Neuronal stem cell (in vitro differentiated cells): Measurements from ENCODE around the gene MTHFD1.

ENCODE experiments used
- DNase-seq: peaks from one replicate; pipeline ENCODE4 v3.0.0-alpha.2; 2013; ENCODE audit warnings: low spot score
- H2AFZ ChIP-seq: one replicate; pipeline ENCODE4 v1.6.1; 2013; ENCODE audit warnings: mild to moderate bottlenecking, low read length, inconsistent platforms
- H2AK5ac ChIP-seq: 2 replicates; pipeline ENCODE4 v1.6.1; 2013; ENCODE audit warnings: low read depth, mild to moderate bottlenecking, inconsistent platforms, low read length, moderate library complexity, mixed read lengths
- H2BK120ac ChIP-seq: 2 replicates; pipeline ENCODE4 v1.6.1; 2013; ENCODE audit warnings: low read depth, mild to moderate bottlenecking, inconsistent platforms, low read length, moderate library complexity, mixed read lengths
- H2BK12ac ChIP-seq: one replicate; pipeline ENCODE4 v1.6.1; 2013; ENCODE audit warnings: low read length, inconsistent platforms
- H2BK15ac ChIP-seq: 2 replicates; pipeline ENCODE4 v1.6.1; 2013; ENCODE audit warnings: mild to moderate bottlenecking, low read length, inconsistent platforms, mixed read lengths
- H2BK5ac ChIP-seq: one replicate; pipeline ENCODE4 v1.6.1; 2013; ENCODE audit warnings: inconsistent platforms, mild to moderate bottlenecking, low read length, moderate library complexity
- H3K14ac ChIP-seq: one replicate; pipeline ENCODE4 v1.6.1; 2013; ENCODE audit warnings: low read length, inconsistent platforms
- H3K18ac ChIP-seq: 2 replicates; pipeline ENCODE4 v1.6.1; 2013; ENCODE audit warnings: low read length, inconsistent platforms
- H3K23ac ChIP-seq: 2 replicates; pipeline ENCODE4 v1.6.1; 2013; ENCODE audit warnings: low read depth, mild to moderate bottlenecking, mixed read lengths, low read length, inconsistent platforms; ENCODE audit not compliant: poor library complexity
- H3K27ac ChIP-seq: replicated peaks from 3 replicates; pipeline ENCODE4 v1.5.1; 2013; ENCODE audit warnings: low read length, inconsistent platforms
- H3K27me3 ChIP-seq, 3 experiments: 2 replicates each; pipeline ENCODE4 v1.6.1; 2013; ENCODE audit warnings: low read length in 3 of 3, mild to moderate bottlenecking in 2 of 3, inconsistent platforms in 1 of 3, low read depth in 1 of 3, mixed read lengths in 1 of 3, moderate library complexity in 1 of 3; ENCODE audit not compliant: control insufficient read depth in 3 of 3, insufficient read depth in 3 of 3
- H3K36me3 ChIP-seq, 2 donors: replicated peaks in 1 of 2; 2 replicates each; pipeline ENCODE4 v1.6.1; 2013; ENCODE audit warnings: low read length in 2 of 2; ENCODE audit not compliant: control insufficient read depth in 2 of 2, insufficient read depth in 2 of 2
- H3K4ac ChIP-seq: 2 replicates; pipeline ENCODE4 v1.6.1; 2013; ENCODE audit warnings: inconsistent platforms, mild to moderate bottlenecking, low read length, moderate library complexity
- H3K4me1 ChIP-seq, 2 donors: 1 replicate in 1 of 2; 2 replicates in 1 of 2; pipeline ENCODE4 v1.6.1; 2013; ENCODE audit warnings: low read length in 2 of 2, low read depth in 1 of 2; ENCODE audit not compliant: control insufficient read depth in 2 of 2, insufficient read depth in 1 of 2
- H3K4me2 ChIP-seq: one replicate; pipeline ENCODE4 v1.6.1; 2013; ENCODE audit warnings: mild to moderate bottlenecking, low read length, inconsistent platforms; ENCODE audit not compliant: insufficient read depth, poor library complexity, severe bottlenecking
- H3K4me3 ChIP-seq, 2 donors: 2 replicates each; pipeline ENCODE4 v1.5.1; 2013; ENCODE audit warnings: low read length in 2 of 2, mild to moderate bottlenecking in 2 of 2, inconsistent platforms in 1 of 2, moderate library complexity in 1 of 2
- H3K79me1 ChIP-seq: one replicate; pipeline ENCODE4 v1.6.1; 2013; ENCODE audit warnings: low read depth, mild to moderate bottlenecking, inconsistent platforms, low read length, moderate library complexity
- H3K9ac ChIP-seq: one replicate; pipeline ENCODE4 v1.6.1; 2013; ENCODE audit warnings: mild to moderate bottlenecking, low read depth, low read length, inconsistent platforms; ENCODE audit not compliant: poor library complexity
- H3K9me3 ChIP-seq, 2 donors: replicated peaks in 1 of 2; 2 replicates each; pipeline versions ENCODE3 to v1.6.1; 2013; ENCODE audit warnings: low read length in 2 of 2, mild to moderate bottlenecking in 2 of 2, inconsistent platforms in 1 of 2, low read depth in 1 of 2, mixed read lengths in 1 of 2, moderate library complexity in 1 of 2; ENCODE audit not compliant: control insufficient read depth in 2 of 2, insufficient read depth in 1 of 2
- H4K8ac ChIP-seq: one replicate; pipeline ENCODE4 v1.6.1; 2013; ENCODE audit warnings: low read depth, mild to moderate bottlenecking, inconsistent platforms, low read length, moderate library complexity
- H4K91ac ChIP-seq: one replicate; pipeline ENCODE4 v1.6.1; 2013; ENCODE audit warnings: low read length, low read depth, mild to moderate bottlenecking, inconsistent platforms; ENCODE audit not compliant: poor library complexity
- WGBS, 2 donors: extraction: QIAGEN DNeasy Blood & Tissue Kit; methylation state at CpG; one replicate each; pipeline ENCODE4 v1.1.7; 2013; ENCODE audit warnings: missing lambda C conversion rate in 2 of 2, mixed read lengths in 1 of 2; ENCODE audit not compliant: insufficient read length in 2 of 2, insufficient replicate concordance in 1 of 2; ENCODE audit errors: extremely low coverage in 2 of 2; 5-methylcytosine and 5-hydroxymethylcytosine counted together

Gene MTHFD1

DNA sequence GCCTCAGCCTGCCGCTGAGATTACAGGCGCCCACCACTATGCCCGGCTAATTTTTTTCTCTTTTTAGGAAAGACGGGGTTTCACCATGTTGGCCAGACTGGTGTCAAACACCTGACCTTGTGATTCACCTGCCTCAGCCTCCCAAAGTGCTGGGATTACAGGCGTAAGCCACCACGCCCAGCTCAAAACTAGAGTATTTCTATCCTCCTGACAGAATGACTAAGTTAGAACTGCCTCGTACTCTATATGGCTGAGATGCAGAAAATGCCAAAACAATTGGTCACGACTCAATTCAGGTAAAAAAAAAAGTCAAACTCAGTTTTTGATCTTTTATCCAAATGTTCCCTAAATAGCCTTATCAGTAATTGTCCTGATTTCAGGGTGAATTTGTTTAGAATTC, 88.3 kb downstream of the MTHFD1 start:
- H3K4me3 ChIP-seq: no peak overlapping the region
- no peak overlapping the region for H2BK120ac ChIP-seq
- no peak overlapping the region for H2BK5ac ChIP-seq
- WGBS, 2 donors: no CpG with 5 or more reads among the region's 8 CpGs
- peaks cover 0 to 6% of the 10 kb centered on the region in 2 donors for H3K36me3 ChIP-seq
- H3K9ac ChIP-seq: no peak overlapping the region
- no peaks in the 10 kb centered on the region for H3K27me3 ChIP-seq
- H2AK5ac ChIP-seq: no peak overlapping the region
- H3K9me3 ChIP-seq: no peaks in the 10 kb centered on the region
- no peak overlapping the region for H3K23ac ChIP-seq
- H2AFZ ChIP-seq: no peak overlapping the region
- peaks cover 0 to 3% of the 10 kb centered on the region in 2 donors for H3K4me1 ChIP-seq
- H4K8ac ChIP-seq: no peak overlapping the region
- H4K91ac ChIP-seq: no peak overlapping the region
- H3K18ac ChIP-seq: no peak overlapping the region
- H2BK12ac ChIP-seq: no peak overlapping the region
- DNase-seq: no peak
- H3K14ac ChIP-seq: no peak overlapping the region
- H3K4me2 ChIP-seq: no peak overlapping the region
- no peak overlapping the region for H2BK15ac ChIP-seq
- H3K27ac ChIP-seq: no peak overlapping the region
- H3K79me1 ChIP-seq: no peaks in the 10 kb centered on the region
- no peak overlapping the region for H3K4ac ChIP-seq

DNA sequence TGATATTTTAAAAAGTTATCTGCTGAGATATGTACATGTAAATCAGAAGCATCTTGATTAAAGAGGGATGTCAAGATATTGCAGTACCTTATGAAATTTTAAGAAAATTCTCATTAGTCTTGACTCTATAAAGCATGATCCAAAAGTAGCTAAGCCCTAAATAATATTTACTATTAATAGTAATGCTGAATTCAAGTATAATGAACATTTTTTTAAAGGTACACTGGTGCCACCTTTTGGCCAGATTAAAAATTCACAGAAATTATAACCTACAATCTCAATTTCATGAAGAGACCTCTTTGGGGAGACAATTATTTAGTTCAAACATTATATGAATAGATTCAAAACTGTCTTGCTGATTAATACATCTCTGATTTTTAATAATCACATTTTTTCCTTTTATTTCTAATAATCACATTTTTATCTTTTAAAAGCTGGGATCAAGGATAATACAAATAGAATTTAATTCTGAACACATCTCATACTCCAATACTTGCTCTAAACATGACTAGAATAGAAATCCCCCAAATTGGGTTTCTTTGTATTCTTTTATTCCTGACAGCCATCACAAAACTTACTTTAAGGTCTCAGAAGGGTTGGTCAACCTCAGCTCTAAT, 90.6 kb downstream of the MTHFD1 start:
- Histone ChIP-seq H3K27me3 (no peaks in the 10 kb centered on the region), H3K79me1 (no peaks in the 10 kb centered on the region), H3K27ac (no peak overlapping the region), H3K9me3 (no peaks in the 10 kb centered on the region), H3K14ac (no peak overlapping the region), H3K4me3 (no peak overlapping the region), H3K23ac (no peak overlapping the region), H3K4me2 (no peak overlapping the region), H3K36me3 (peaks cover 0 to 14% of the 10 kb centered on the region in 2 donors), H4K91ac (no peak overlapping the region), H2AK5ac (no peak overlapping the region), H3K4me1 (peaks cover 0 to 3% of the 10 kb centered on the region in 2 donors), H3K9ac (no peak overlapping the region), H3K18ac (no peak overlapping the region), H2BK12ac (no peak overlapping the region), H2AFZ (no peak overlapping the region), H3K4ac (no peak overlapping the region), H2BK120ac (no peak overlapping the region), H2BK5ac (no peak overlapping the region), H2BK15ac (no peak overlapping the region), H4K8ac (no peak overlapping the region)
- no peak for DNase-seq

DNA sequence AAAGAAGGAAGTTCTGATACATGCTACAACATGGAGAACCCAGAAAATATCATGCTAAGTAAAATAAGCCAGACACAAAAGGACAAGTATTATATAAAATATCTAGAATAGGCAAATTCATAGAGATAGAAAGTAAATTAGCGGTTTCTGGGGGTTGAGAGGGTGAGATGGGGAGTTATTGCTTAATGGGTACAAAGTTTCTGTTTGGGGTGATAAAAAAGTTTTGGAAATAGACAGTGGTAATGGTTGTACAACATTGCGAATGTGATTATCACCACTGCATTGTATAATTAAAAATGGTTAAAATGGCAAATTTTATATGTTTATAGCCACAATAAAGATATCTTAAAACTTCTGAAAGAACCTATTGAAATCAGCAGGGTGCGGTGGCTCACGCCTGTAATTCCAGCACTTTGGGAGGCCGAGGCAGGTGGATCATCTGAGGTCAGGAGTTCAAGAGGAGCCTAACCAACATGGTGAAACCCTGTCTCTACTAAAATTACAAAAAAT, 100.5 kb downstream of the MTHFD1 start:
- Histone ChIP-seq H2BK5ac (no peak overlapping the region), H2BK120ac (no peak overlapping the region), H4K8ac (no peak overlapping the region), H2AK5ac (no peak overlapping the region), H3K27me3 (no peaks in the 10 kb centered on the region), H3K79me1 (peaks cover 2% of the 10 kb centered on the region), H2BK15ac (no peak overlapping the region), H3K4ac (no peak overlapping the region), H4K91ac (no peak overlapping the region), H3K4me3 (no peak overlapping the region), H2AFZ (no peak overlapping the region), H3K4me1 (no peaks in the 10 kb centered on the region), H2BK12ac (no peak overlapping the region), H3K23ac (no peak overlapping the region), H3K4me2 (no peak overlapping the region), H3K18ac (no peak overlapping the region), H3K27ac (no peak overlapping the region), H3K14ac (no peak overlapping the region), H3K9ac (no peak overlapping the region), H3K36me3 (peaks cover 9 to 66% of the 10 kb centered on the region in 2 donors), H3K9me3 (no peaks in the 10 kb centered on the region)
- WGBS, 2 donors: 100% methylated on average over 1 of the region's 5 CpGs; no CpG with 5 or more reads in 1 of the 2 donors
- DNase-seq: no peak

DNA sequence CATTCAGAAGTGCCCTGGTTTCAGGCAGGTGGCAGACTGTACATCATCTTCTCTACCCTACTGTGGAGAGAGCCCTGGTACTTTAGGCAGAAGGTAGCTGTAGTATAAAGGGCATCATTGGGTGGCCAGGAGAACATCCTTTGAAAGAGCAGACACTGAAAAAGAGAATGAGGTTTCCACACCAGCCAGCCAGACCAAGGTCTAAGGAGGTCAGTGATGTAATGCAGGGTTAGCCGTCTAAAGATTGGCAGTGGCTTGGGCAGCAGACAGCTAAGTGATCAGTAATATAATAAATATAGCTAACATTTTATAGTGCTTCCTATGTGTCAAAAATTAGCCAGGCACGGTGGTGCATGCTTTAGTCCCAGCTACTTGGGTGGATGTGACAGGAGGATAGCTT, 103.5 kb downstream of the MTHFD1 start:
- Histone ChIP-seq H3K79me1 (peaks cover 2% of the 10 kb centered on the region), H2AK5ac (no peak overlapping the region), H3K4me3 (no peak overlapping the region), H4K91ac (no peak overlapping the region), H2BK15ac (no peak overlapping the region), H2AFZ (no peak overlapping the region), H3K23ac (no peak overlapping the region), H3K4me2 (no peak overlapping the region), H3K27ac (no peak overlapping the region), H3K14ac (no peak overlapping the region), H3K27me3 (no peaks in the 10 kb centered on the region), H3K9ac (no peak overlapping the region), H4K8ac (no peak overlapping the region), H2BK120ac (no peak overlapping the region), H2BK12ac (no peak overlapping the region), H3K4ac (no peak overlapping the region), H3K9me3 (no peaks in the 10 kb centered on the region), H3K18ac (no peak overlapping the region), H2BK5ac (no peak overlapping the region), H3K4me1 (no peaks in the 10 kb centered on the region), H3K36me3 (peaks cover 7 to 57% of the 10 kb centered on the region in 2 donors)
- no peak for DNase-seq
- WGBS, 2 donors: no CpG with 5 or more reads among the region's 2 CpGs
